ENCODE results near the gene LINC01488.

DNA sequence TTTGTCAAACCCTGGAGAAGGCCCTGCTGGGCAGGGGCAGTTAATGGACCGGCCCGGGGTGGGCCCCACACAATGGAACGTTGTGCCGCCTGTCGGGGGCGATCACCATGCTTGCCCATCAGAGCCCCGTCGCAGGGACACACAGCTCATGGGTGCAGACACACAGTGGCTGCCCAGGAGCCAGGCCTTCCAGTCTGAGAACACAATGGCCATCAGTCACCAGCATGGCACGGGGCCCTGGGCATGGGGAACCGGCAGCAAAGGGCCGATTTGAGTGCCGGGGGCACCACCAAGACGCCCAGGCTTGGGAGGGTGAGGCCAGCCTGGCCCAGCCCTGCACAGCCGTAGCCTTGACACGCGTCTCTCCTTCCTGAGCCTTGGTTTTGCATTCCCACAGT is 7.1 kb downstream of the LINC01488 start:
- TF ChIP-seq, protein P1, sequence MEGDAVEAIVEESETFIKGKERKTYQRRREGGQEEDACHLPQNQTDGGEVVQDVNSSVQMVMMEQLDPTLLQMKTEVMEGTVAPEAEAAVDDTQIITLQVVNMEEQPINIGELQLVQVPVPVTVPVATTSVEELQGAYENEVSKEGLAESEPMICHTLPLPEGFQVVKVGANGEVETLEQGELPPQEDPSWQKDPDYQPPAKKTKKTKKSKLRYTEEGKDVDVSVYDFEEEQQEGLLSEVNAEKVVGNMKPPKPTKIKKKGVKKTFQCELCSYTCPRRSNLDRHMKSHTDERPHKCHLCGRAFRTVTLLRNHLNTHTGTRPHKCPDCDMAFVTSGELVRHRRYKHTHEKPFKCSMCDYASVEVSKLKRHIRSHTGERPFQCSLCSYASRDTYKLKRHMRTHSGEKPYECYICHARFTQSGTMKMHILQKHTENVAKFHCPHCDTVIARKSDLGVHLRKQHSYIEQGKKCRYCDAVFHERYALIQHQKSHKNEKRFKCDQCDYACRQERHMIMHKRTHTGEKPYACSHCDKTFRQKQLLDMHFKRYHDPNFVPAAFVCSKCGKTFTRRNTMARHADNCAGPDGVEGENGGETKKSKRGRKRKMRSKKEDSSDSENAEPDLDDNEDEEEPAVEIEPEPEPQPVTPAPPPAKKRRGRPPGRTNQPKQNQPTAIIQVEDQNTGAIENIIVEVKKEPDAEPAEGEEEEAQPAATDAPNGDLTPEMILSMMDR (IDR thresholded peaks at IDR 0.05) = no peak
- no peak for TF ChIP-seq EZH2 (IDR thresholded peaks at IDR 0.05; ENCODE audit: borderline replicate concordance, insufficient read depth, low read depth, low read length, poor library complexity, severe bottlenecking)

Measured in B cell (primary cell).